HCT116 (cell line): Measurements from ENCODE around the gene LTB4R. TPM values are rescaled to one million over a fixed set of nuclear protein-coding genes. Genes with fewer than 3 reads are reported as not detected.

Source experiments
- ATAC-seq: fragments of 200-7000 bp; cut with Tn5 transposase; 2 replicates; pipeline ENCODE4 v1.9.1; 2020; ENCODE audit warnings: mild to moderate bottlenecking, moderate library complexity
- BruUV-seq: library from RNA; stranded (reverse); fragments of 400-500 nt; replicated peaks from 2 replicates; lab custom pipeline; 2021; lab: Mats Ljungman, UMichigan
- CTCF ChIA-PET: fragments of 300-600 bp; sonication (Branson Sonifier 250); formaldehyde crosslinking; loops from one replicate; lab custom pipeline; 2021; ENCODE audit warnings: antibody characterized with exemption; lab: Charles Lee
- POLR2A ChIA-PET: fragments of 300-600, 350-600 bp; sonication (Branson Sonifier 250); formaldehyde crosslinking; loops from one replicate; lab custom pipeline; 2021; ENCODE audit warnings: antibody characterized with exemption; lab: Charles Lee
- RAD21 ChIA-PET, 2 experiments: fragments of 300-600 bp; sonication (Branson Sonifier 250); formaldehyde crosslinking; loops; one replicate each; lab custom pipeline; 2023; ENCODE audit warnings: low total read pairs in 2 of 2; ENCODE audit not compliant: uncharacterized antibody in 2 of 2, unreplicated experiment in 2 of 2, low non-redundant PET in 1 of 2; lab: Charles Lee
- DNase-seq: peaks from one replicate; pipeline ENCODE4 v3.0.0-alpha.2; 2010; ENCODE audit warnings: low read depth, low spot score
- H2AFZ ChIP-seq: fragments of 200-600 bp; shearing (Covaris generic), sonication (generic); 2 replicates; pipeline ENCODE4 v1.6.1; 2017; ENCODE audit warnings: low read depth, mixed run types, mixed read lengths, antibody characterized with exemption, low read length; ENCODE audit not compliant: poor library complexity, severe bottlenecking
- H3K27ac ChIP-seq: 2 replicates; pipeline ENCODE4 v1.5.1; 2012; ENCODE audit warnings: low read depth, low read length
- H3K27me3 ChIP-seq: fragments of 200-600 bp; sonication (generic); 2 replicates; pipeline ENCODE4 v1.6.1; 2016; ENCODE audit warnings: mixed run types, low read length, mixed read lengths; ENCODE audit not compliant: insufficient read depth
- H3K36me3 ChIP-seq, 2 experiments: fragments of 200-500 bp in 1 of 2; fragments of 200-600 bp in 1 of 2; sonication (Bioruptor generic) in 1 of 2; sonication (generic) in 1 of 2; 2 replicates each; pipeline versions ENCODE4 v1.5.1 to v1.6.1; 2014 to 2016; ENCODE audit warnings: low read length in 2 of 2, inconsistent platforms in 1 of 2, mixed read lengths in 1 of 2, mixed run types in 1 of 2; ENCODE audit not compliant: insufficient read depth in 2 of 2, control insufficient read depth in 1 of 2
- H3K4me1 ChIP-seq, 2 experiments: fragments of 200-600 bp in 1 of 2; sonication (generic) in 1 of 2; 2 replicates each; pipeline versions ENCODE4 v1.5.1 to v1.6.1; 2012 to 2017; ENCODE audit warnings: low read length in 2 of 2, inconsistent platforms in 1 of 2, mild to moderate bottlenecking in 1 of 2, mixed read lengths in 1 of 2, mixed run types in 1 of 2, moderate library complexity in 1 of 2; ENCODE audit not compliant: insufficient read depth in 2 of 2, control insufficient read depth in 1 of 2
- H3K4me2 ChIP-seq: fragments of 200-600 bp; sonication (generic); 2 replicates; pipeline ENCODE4 v1.6.1; 2017; ENCODE audit warnings: mixed run types, low read length, mixed read lengths
- H3K4me3 ChIP-seq, 2 experiments: fragments of 200-600 bp in 1 of 2; sonication (generic) in 1 of 2; replicated peaks in 1 of 2; 2 replicates each; pipeline ENCODE4 v1.5.1; 2011 to 2016; ENCODE audit warnings: low read length in 2 of 2, control low read depth in 1 of 2, low read depth in 1 of 2, mild to moderate bottlenecking in 1 of 2, mixed read lengths in 1 of 2, mixed run types in 1 of 2
- H3K79me2 ChIP-seq: fragments of 200-600 bp; sonication (generic); 2 replicates; pipeline ENCODE4 v1.6.1; 2017; ENCODE audit warnings: mild to moderate bottlenecking, mixed run types, low read length, moderate library complexity, mixed read lengths; ENCODE audit not compliant: insufficient read depth
- H3K9ac ChIP-seq: fragments of 200-600 bp; sonication (generic); 2 replicates; pipeline ENCODE4 v1.6.1; 2016; ENCODE audit warnings: low read length, mixed read lengths
- H3K9me2 ChIP-seq: fragments of 200-600 bp; sonication (generic), shearing (Covaris generic); 2 replicates; pipeline ENCODE4 v1.6.1; 2017; ENCODE audit warnings: mixed run types, mild to moderate bottlenecking, moderate library complexity; ENCODE audit not compliant: insufficient read depth
- H3K9me3 ChIP-seq, 2 experiments: fragments of 200-500 bp in 1 of 2; fragments of 200-600 bp in 1 of 2; sonication (Bioruptor generic) in 1 of 2; sonication (generic) in 1 of 2; 2 replicates each; pipeline ENCODE4 v1.6.1; 2014 to 2017; ENCODE audit warnings: low read length in 2 of 2, mixed read lengths in 2 of 2, inconsistent platforms in 1 of 2, low read depth in 1 of 2, mild to moderate bottlenecking in 1 of 2, mixed run types in 1 of 2, moderate library complexity in 1 of 2; ENCODE audit not compliant: control insufficient read depth in 1 of 2, insufficient read depth in 1 of 2
- H4K20me1 ChIP-seq: fragments of 200-600 bp; sonication (generic), shearing (Covaris generic); 2 replicates; pipeline ENCODE4 v1.6.1; 2017; ENCODE audit warnings: mixed run types, mild to moderate bottlenecking, moderate library complexity; ENCODE audit not compliant: insufficient read depth
- CBX3 ChIP-seq: IDR thresholded peaks from 2 replicates; pipeline ENCODE4 v1.6.1; 2012; ENCODE audit warnings: low read depth
- CEBPB ChIP-seq: IDR thresholded peaks from 2 replicates; pipeline ENCODE4 v1.6.1; 2012; ENCODE audit warnings: low read depth
- ELF1 ChIP-seq: IDR thresholded peaks from 2 replicates; pipeline ENCODE4 v1.6.1; 2012; ENCODE audit warnings: low read depth, borderline replicate concordance
- EZH2 ChIP-seq: fragments of 200-600 bp; sonication (generic); IDR thresholded peaks from 2 replicates; pipeline ENCODE4 v1.6.1; 2017; ENCODE audit warnings: antibody characterized with exemption, mixed run types
- FOSL1 ChIP-seq: IDR thresholded peaks from 2 replicates; pipeline ENCODE4 v1.6.1; 2012; ENCODE audit warnings: low read depth
- JUND ChIP-seq: IDR thresholded peaks from 2 replicates; pipeline ENCODE4 v1.6.1; 2012
- POLR2A ChIP-seq: IDR thresholded peaks from 2 replicates; pipeline ENCODE4 v1.7.0; 2011; ENCODE audit warnings: borderline replicate concordance; ENCODE audit not compliant: insufficient read depth, insufficient read length; ENCODE audit errors: extremely low read depth
- POLR2AphosphoS5 ChIP-seq: IDR thresholded peaks from 2 replicates; pipeline ENCODE4 v1.6.1; 2011; ENCODE audit warnings: mild to moderate bottlenecking, low read depth, low read length, moderate library complexity
- RAD21 ChIP-seq: IDR thresholded peaks from 2 replicates; pipeline ENCODE4 v1.6.1; 2012; ENCODE audit warnings: low read depth, mild to moderate bottlenecking
- SIN3A ChIP-seq: IDR thresholded peaks from 2 replicates; pipeline ENCODE4 v1.6.1; 2012; ENCODE audit warnings: low read depth
- SP1 ChIP-seq: IDR thresholded peaks from 2 replicates; pipeline ENCODE4 v1.6.1; 2012; ENCODE audit warnings: low read depth
- SRF ChIP-seq: IDR thresholded peaks from 2 replicates; pipeline ENCODE4 v1.6.1; 2012; ENCODE audit warnings: low read depth
- YY1 ChIP-seq: IDR thresholded peaks from 2 replicates; pipeline ENCODE4 v1.6.1; 2011; ENCODE audit warnings: low read length, low read depth, moderate library complexity, mild to moderate bottlenecking; ENCODE audit not compliant: insufficient replicate concordance; ENCODE audit errors: extremely low read depth
- ZFX ChIP-seq: fragments of 450-650 bp; IDR thresholded peaks from 2 replicates; pipeline ENCODE4 v1.6.1; 2017
- ZNF274 ChIP-seq: fragments of 200-500 bp; sonication (Bioruptor generic); IDR thresholded peaks from 2 replicates; pipeline ENCODE4 v1.6.1; 2014; ENCODE audit warnings: mild to moderate bottlenecking, low read depth, low read length, inconsistent platforms
- intact Hi-C: fragments of 100-400 bp; cut with micrococcal nuclease; formaldehyde crosslinking; loops from 2 replicates; pipeline ENCODE4 v1.10.0; 2022
- total RNA-seq: library from RNA; stranded (reverse); gene quantifications from one replicate; pipeline ENCODE4 v1.2.1, GENCODE V29; 2021; ENCODE audit not compliant: unreplicated experiment
- TF ChIP-seq, protein P1 (sequence below), 3 experiments: fragments of 200-600 bp in 1 of 3; sonication (generic) in 1 of 3; IDR thresholded peaks in 2 of 3; conservative IDR thresholded peaks in 1 of 3; 2 replicates each; pipeline ENCODE4 v1.5.1; 2012 to 2017; ENCODE audit warnings: low read depth in 2 of 3, low read length in 2 of 3, antibody characterized with exemption in 1 of 3, borderline replicate concordance in 1 of 3, control low read depth in 1 of 3, mild to moderate bottlenecking in 1 of 3, mixed read lengths in 1 of 3, mixed run types in 1 of 3, moderate library complexity in 1 of 3; ENCODE audit not compliant: insufficient read depth in 1 of 3
- TF ChIP-seq, protein P2 (sequence below): IDR thresholded peaks from 2 replicates; pipeline ENCODE4 v1.6.1; 2012; ENCODE audit warnings: low read depth
- TF ChIP-seq, protein P3 (sequence below): IDR thresholded peaks from 2 replicates; pipeline ENCODE4 v1.6.1; 2012
- TF ChIP-seq, protein P4 (sequence below): IDR thresholded peaks from 2 replicates; pipeline ENCODE4 v1.6.1; 2011; ENCODE audit warnings: mild to moderate bottlenecking, low read length, moderate library complexity; ENCODE audit not compliant: insufficient replicate concordance; ENCODE audit errors: extremely low read depth

Gene LTB4R
- total RNA-seq, 1 experiment from 2014 or later: 14.8 TPM

DNA sequence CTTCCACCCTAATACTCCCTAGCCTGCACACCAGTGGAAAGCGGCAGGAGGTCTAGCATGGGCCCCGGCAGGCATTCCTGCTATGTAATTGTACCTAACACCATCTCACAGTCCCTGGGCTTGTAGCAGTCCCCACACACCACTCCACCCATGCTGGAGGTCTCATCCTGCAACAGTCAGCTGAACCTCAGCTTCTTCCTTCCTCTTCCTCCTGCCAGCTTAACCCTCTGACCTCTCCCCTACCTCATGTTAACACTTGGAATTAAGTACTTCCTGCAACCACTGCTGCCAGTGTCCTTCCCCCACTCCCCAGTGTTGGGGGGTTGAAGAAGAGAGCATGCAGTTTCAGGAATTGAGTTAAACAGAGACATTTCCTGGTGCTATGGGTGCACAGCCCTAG lies 16.0 kb downstream of the LTB4R start:
- no peaks in the 10 kb centered on the region for H3K27me3 ChIP-seq
- intact Hi-C loops: no loop called here
- no peaks in the 10 kb centered on the region for H3K79me2 ChIP-seq
- no peak overlapping the region for H3K4me3 ChIP-seq
- TF ChIP-seq POLR2AphosphoS5 (no peak), CEBPB (no peak), EZH2 (no peak), SIN3A (no peak), ZFX (no peak), SP1 (no peak), CBX3 (no peak), ELF1 (no peak), JUND (no peak), POLR2A (no peak), SRF (no peak), FOSL1 (no peak), YY1 (no peak), RAD21 (no peak), ZNF274 (no peak)
- TF ChIP-seq, protein P1, sequence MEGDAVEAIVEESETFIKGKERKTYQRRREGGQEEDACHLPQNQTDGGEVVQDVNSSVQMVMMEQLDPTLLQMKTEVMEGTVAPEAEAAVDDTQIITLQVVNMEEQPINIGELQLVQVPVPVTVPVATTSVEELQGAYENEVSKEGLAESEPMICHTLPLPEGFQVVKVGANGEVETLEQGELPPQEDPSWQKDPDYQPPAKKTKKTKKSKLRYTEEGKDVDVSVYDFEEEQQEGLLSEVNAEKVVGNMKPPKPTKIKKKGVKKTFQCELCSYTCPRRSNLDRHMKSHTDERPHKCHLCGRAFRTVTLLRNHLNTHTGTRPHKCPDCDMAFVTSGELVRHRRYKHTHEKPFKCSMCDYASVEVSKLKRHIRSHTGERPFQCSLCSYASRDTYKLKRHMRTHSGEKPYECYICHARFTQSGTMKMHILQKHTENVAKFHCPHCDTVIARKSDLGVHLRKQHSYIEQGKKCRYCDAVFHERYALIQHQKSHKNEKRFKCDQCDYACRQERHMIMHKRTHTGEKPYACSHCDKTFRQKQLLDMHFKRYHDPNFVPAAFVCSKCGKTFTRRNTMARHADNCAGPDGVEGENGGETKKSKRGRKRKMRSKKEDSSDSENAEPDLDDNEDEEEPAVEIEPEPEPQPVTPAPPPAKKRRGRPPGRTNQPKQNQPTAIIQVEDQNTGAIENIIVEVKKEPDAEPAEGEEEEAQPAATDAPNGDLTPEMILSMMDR (IDR thresholded peaks at IDR 0.05 in 2 of 3, conservative IDR thresholded peaks at IDR 0.05 in 1 of 3; ENCODE audit: borderline replicate concordance in 1 of 3, insufficient read depth in 1 of 3, low read depth in 2 of 3, low read length in 2 of 3): no peak
- TF ChIP-seq, protein P2, sequence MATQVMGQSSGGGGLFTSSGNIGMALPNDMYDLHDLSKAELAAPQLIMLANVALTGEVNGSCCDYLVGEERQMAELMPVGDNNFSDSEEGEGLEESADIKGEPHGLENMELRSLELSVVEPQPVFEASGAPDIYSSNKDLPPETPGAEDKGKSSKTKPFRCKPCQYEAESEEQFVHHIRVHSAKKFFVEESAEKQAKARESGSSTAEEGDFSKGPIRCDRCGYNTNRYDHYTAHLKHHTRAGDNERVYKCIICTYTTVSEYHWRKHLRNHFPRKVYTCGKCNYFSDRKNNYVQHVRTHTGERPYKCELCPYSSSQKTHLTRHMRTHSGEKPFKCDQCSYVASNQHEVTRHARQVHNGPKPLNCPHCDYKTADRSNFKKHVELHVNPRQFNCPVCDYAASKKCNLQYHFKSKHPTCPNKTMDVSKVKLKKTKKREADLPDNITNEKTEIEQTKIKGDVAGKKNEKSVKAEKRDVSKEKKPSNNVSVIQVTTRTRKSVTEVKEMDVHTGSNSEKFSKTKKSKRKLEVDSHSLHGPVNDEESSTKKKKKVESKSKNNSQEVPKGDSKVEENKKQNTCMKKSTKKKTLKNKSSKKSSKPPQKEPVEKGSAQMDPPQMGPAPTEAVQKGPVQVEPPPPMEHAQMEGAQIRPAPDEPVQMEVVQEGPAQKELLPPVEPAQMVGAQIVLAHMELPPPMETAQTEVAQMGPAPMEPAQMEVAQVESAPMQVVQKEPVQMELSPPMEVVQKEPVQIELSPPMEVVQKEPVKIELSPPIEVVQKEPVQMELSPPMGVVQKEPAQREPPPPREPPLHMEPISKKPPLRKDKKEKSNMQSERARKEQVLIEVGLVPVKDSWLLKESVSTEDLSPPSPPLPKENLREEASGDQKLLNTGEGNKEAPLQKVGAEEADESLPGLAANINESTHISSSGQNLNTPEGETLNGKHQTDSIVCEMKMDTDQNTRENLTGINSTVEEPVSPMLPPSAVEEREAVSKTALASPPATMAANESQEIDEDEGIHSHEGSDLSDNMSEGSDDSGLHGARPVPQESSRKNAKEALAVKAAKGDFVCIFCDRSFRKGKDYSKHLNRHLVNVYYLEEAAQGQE: no peak
- TF ChIP-seq, protein P3, sequence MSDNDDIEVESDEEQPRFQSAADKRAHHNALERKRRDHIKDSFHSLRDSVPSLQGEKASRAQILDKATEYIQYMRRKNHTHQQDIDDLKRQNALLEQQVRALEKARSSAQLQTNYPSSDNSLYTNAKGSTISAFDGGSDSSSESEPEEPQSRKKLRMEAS: no peak
- TF ChIP-seq, protein P4, sequence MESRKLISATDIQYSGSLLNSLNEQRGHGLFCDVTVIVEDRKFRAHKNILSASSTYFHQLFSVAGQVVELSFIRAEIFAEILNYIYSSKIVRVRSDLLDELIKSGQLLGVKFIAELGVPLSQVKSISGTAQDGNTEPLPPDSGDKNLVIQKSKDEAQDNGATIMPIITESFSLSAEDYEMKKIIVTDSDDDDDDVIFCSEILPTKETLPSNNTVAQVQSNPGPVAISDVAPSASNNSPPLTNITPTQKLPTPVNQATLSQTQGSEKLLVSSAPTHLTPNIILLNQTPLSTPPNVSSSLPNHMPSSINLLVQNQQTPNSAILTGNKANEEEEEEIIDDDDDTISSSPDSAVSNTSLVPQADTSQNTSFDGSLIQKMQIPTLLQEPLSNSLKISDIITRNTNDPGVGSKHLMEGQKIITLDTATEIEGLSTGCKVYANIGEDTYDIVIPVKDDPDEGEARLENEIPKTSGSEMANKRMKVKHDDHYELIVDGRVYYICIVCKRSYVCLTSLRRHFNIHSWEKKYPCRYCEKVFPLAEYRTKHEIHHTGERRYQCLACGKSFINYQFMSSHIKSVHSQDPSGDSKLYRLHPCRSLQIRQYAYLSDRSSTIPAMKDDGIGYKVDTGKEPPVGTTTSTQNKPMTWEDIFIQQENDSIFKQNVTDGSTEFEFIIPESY: no peak
- ChIA-PET RAD21 (interaction anchor here in 1 of 2 experiments (1.2 kb wide), 1 partner anchor 104 kb away, joined by 3 read pairs; no protein-coding TSS in a partner anchor), POLR2A (interaction anchor here (0.7 to 0.9 kb wide), 2 partner anchors 99 to 104 kb away, joined by 3 to 5 read pairs; no protein-coding TSS in a partner anchor), CTCF (interaction anchor here (1.0 to 4.3 kb wide), 4 partner anchors 19 to 109 kb away, joined by 4 to 28 read pairs (median 11); partner anchors contain the start of gene TINF2)
- H3K27ac ChIP-seq: no peak overlapping the region
- H3K9me2 ChIP-seq: no peaks in the 10 kb centered on the region
- ATAC-seq: no peak
- H3K9me3 ChIP-seq: no peaks in the 10 kb centered on the region
- H2AFZ ChIP-seq: no peak overlapping the region
- DNase-seq: no peak
- H3K4me2 ChIP-seq: no peak overlapping the region
- H3K36me3 ChIP-seq: no peaks in the 10 kb centered on the region
- H4K20me1 ChIP-seq: no peaks in the 10 kb centered on the region
- H3K4me1 ChIP-seq: no peaks in the 10 kb centered on the region
- no TSS peak for BruUV-seq
- H3K9ac ChIP-seq: no peak overlapping the region
